GM12878 (cell line): ENCODE results near the gene SPTY2D1. TPM values are rescaled to one million over a fixed set of nuclear protein-coding genes. Genes with fewer than 3 reads are reported as not detected.

ENCODE experiments used
- ATAC-seq: fragments of 200-7000 bp; cut with Tn5 transposase; 3 replicates; pipeline ENCODE4 v1.9.1; 2020; ENCODE audit warnings: mild to moderate bottlenecking, moderate library complexity
- BruUV-seq: library from RNA; stranded (reverse); fragments of 400-500 nt; replicated peaks from 2 replicates; lab custom pipeline; 2021; lab: Mats Ljungman, UMichigan
- CTCF ChIA-PET: fragments of 300-600 bp; sonication (Branson Sonifier 250); formaldehyde crosslinking; extraction: SDS; loops from one replicate; lab custom pipeline; 2021; ENCODE audit warnings: inconsistent platforms; lab: Yijun Ruan, JAX
- POLR2A ChIA-PET: fragments of 350-600 bp; formaldehyde crosslinking; extraction: SDS; loops from one replicate; lab custom pipeline; 2021; ENCODE audit warnings: inconsistent platforms; lab: Charles Lee
- RAD21 ChIA-PET: fragments of 300-600 bp; sonication (Branson Sonifier 250); formaldehyde crosslinking; loops from one replicate; lab custom pipeline; 2023; ENCODE audit warnings: antibody characterized with exemption; ENCODE audit not compliant: unreplicated experiment; lab: Charles Lee
- SMC1A ChIA-PET: fragments of 300-600 bp; sonication (Branson Sonifier 250); formaldehyde crosslinking; loops from one replicate; lab custom pipeline; 2023; ENCODE audit not compliant: unreplicated experiment, uncharacterized antibody; lab: Charles Lee
- DNase-seq: peaks from one replicate; pipeline ENCODE4 v3.0.0-alpha.2; 2011; ENCODE audit warnings: low read depth, low spot score
- FAIRE-seq: peaks from 3 replicates; lab custom pipeline; 2011; peaks lifted over from hg19 to GRCh38; lab: Jason Lieb, UNC
- H2AFZ ChIP-seq: 2 replicates; pipeline ENCODE4 v1.6.0; 2011; ENCODE audit warnings: low read depth, low read length, control low read depth; ENCODE audit not compliant: control insufficient read depth
- H3K27ac ChIP-seq: 2 replicates; pipeline ENCODE4 v1.5.1; 2011; ENCODE audit warnings: control low read depth; ENCODE audit not compliant: control insufficient read depth, insufficient read depth
- H3K27me3 ChIP-seq, 2 experiments: replicated peaks in 1 of 2; 2 replicates each; pipeline versions ENCODE4 v1.6.0 to v1.6.1; 2011; ENCODE audit warnings: low read length in 1 of 2; ENCODE audit not compliant: control insufficient read depth in 2 of 2, insufficient read depth in 2 of 2
- H3K36me3 ChIP-seq, 2 experiments: 2 replicates each; pipeline ENCODE4 v1.5.1; 2011; ENCODE audit warnings: low read length in 1 of 2; ENCODE audit not compliant: control insufficient read depth in 2 of 2, insufficient read depth in 2 of 2
- H3K4me1 ChIP-seq: 2 replicates; pipeline ENCODE4 v1.6.1; 2011; ENCODE audit warnings: mild to moderate bottlenecking, low read length, moderate library complexity, mixed read lengths; ENCODE audit not compliant: control insufficient read depth, insufficient read depth
- H3K4me2 ChIP-seq: 2 replicates; pipeline ENCODE4 v1.6.0; 2011; ENCODE audit warnings: control low read depth; ENCODE audit not compliant: control insufficient read depth, insufficient read depth
- H3K4me3 ChIP-seq: fragments of 200-600 bp; sonication (generic); 2 replicates; pipeline ENCODE4 v1.5.1; 2016
- H3K79me2 ChIP-seq: 2 replicates; pipeline ENCODE4 v1.6.0; 2011; ENCODE audit warnings: low read length; ENCODE audit not compliant: control insufficient read depth, insufficient read depth
- H3K9ac ChIP-seq: 2 replicates; pipeline ENCODE4 v1.8.0; 2011; ENCODE audit warnings: low read length, control low read depth, mixed read lengths; ENCODE audit not compliant: control insufficient read depth, insufficient read depth
- H3K9me3 ChIP-seq: replicated peaks from 3 replicates; pipeline ENCODE4 v1.5.1; 2011; ENCODE audit warnings: mild to moderate bottlenecking, low read length; ENCODE audit not compliant: control insufficient read depth, insufficient read depth
- H4K20me1 ChIP-seq: 2 replicates; pipeline ENCODE4 v1.6.0; 2011; ENCODE audit not compliant: control insufficient read depth, insufficient read depth
- CHD1 ChIP-seq: IDR thresholded peaks from 2 replicates; pipeline ENCODE4 v1.6.1; 2012; ENCODE audit warnings: low read depth, low read length, improper control_type of control experiment
- EGR1 ChIP-seq, 2 experiments: IDR thresholded peaks; 1 replicate in 1 of 2; 2 replicates in 1 of 2; pipeline ENCODE4 v1.6.1; 2011 to 2012; ENCODE audit warnings: low read depth in 2 of 2, low read length in 2 of 2, borderline replicate concordance in 1 of 2, mild to moderate bottlenecking in 1 of 2, moderate library complexity in 1 of 2
- FOXM1 ChIP-seq: IDR thresholded peaks from 2 replicates; pipeline ENCODE4 v1.6.1; 2012; ENCODE audit warnings: low read depth, mild to moderate bottlenecking, inconsistent platforms, low read length, moderate library complexity
- HDAC2 ChIP-seq: fragments of 200-600 bp; sonication (generic); IDR thresholded peaks from 2 replicates; pipeline ENCODE4 v1.6.1; 2017
- IKZF1 ChIP-seq: fragments of 450-650 bp; conservative IDR thresholded peaks from 2 replicates; pipeline ENCODE4 v1.6.1; 2017; ENCODE audit warnings: antibody characterized with exemption, mild to moderate bottlenecking
- NR2F1 ChIP-seq: fragments of 450-650 bp; conservative IDR thresholded peaks from 2 replicates; pipeline ENCODE4 v1.6.1; 2017; ENCODE audit warnings: mild to moderate bottlenecking
- PAX5 ChIP-seq: IDR thresholded peaks from 2 replicates; pipeline ENCODE4 v1.6.1; 2011; ENCODE audit warnings: low read depth, low read length, borderline replicate concordance
- RUNX3 ChIP-seq: IDR thresholded peaks from 2 replicates; pipeline ENCODE4 v1.6.1; 2012; ENCODE audit warnings: low read length, inconsistent platforms
- TCF3 ChIP-seq: IDR thresholded peaks from 2 replicates; pipeline ENCODE4 v1.6.1; 2012; ENCODE audit warnings: low read depth, mild to moderate bottlenecking, low read length, borderline replicate concordance; ENCODE audit not compliant: insufficient read depth
- YY1 ChIP-seq: IDR thresholded peaks from 2 replicates; pipeline ENCODE4 v1.6.1; 2011; ENCODE audit warnings: low read depth, mild to moderate bottlenecking, low read length
- WGBS: methylation state at CpG from one replicate; pipeline ENCODE4 v1.1.6; 2016; ENCODE audit warnings: low lambda C conversion rate; ENCODE audit not compliant: insufficient replicate concordance, insufficient coverage; ENCODE audit errors: missing lambda C conversion rate; 5-methylcytosine and 5-hydroxymethylcytosine counted together
- in situ Hi-C: fragments of 300-500 bp; cut with MboI; formaldehyde crosslinking; loops from 9 replicates; pipeline ENCODE4 v1.14.3; 2018; ENCODE audit warnings: mixed read lengths
- intact Hi-C: fragments of 100-400 bp; cut with micrococcal nuclease; formaldehyde crosslinking; loops from one replicate; pipeline ENCODE4 v1.14.2; 2022; ENCODE audit not compliant: unreplicated experiment
- polyA plus RNA-seq, 11 experiments: library from polyadenylated mRNA; depleted of rRNA in 4 of 11; unstranded in 6 of 11; stranded (reverse) in 5 of 11; fragments of >200 nt; fragmentation: Nextera tagmentation in 4 of 11; fragmentation: Illumina TruSeq in 1 of 11; extraction: Ambion mirVana in 4 of 11; extraction: Trizol in 1 of 11; gene quantifications; 1 replicate in 1 of 11; 2 replicates in 10 of 11; pipeline versions ENCODE4 v1.2.1 to v1.2.3, GENCODE V29; 2011 to 2016; ENCODE audit warnings: inconsistent platforms in 2 of 11, missing spikeins in 2 of 11, low read depth in 1 of 11
- total RNA-seq, 4 experiments: library from RNA; depleted of rRNA in 3 of 4; stranded (reverse); fragments of >200 nt in 3 of 4; fragmentation: Illumina TruSeq in 1 of 4; extraction: Trizol in 1 of 4; gene quantifications; 2 replicates each; pipeline versions ENCODE4 v1.2.1 to v1.2.3, GENCODE V29; 2013 to 2021
- TF ChIP-seq, protein P1 (sequence below): IDR thresholded peaks from 2 replicates; pipeline ENCODE4 v1.6.1; 2011; ENCODE audit warnings: low read depth, mild to moderate bottlenecking, low read length, moderate library complexity, borderline replicate concordance; ENCODE audit errors: extremely low read depth

The SPTY2D1 gene
- total and polyA plus RNA-seq, 10 of the 15 experiments (the other 5 are each of a cell fraction or from before 2014, with no cell fraction given) = 4.6 to 31.1 (median 15.5) TPM

DNA sequence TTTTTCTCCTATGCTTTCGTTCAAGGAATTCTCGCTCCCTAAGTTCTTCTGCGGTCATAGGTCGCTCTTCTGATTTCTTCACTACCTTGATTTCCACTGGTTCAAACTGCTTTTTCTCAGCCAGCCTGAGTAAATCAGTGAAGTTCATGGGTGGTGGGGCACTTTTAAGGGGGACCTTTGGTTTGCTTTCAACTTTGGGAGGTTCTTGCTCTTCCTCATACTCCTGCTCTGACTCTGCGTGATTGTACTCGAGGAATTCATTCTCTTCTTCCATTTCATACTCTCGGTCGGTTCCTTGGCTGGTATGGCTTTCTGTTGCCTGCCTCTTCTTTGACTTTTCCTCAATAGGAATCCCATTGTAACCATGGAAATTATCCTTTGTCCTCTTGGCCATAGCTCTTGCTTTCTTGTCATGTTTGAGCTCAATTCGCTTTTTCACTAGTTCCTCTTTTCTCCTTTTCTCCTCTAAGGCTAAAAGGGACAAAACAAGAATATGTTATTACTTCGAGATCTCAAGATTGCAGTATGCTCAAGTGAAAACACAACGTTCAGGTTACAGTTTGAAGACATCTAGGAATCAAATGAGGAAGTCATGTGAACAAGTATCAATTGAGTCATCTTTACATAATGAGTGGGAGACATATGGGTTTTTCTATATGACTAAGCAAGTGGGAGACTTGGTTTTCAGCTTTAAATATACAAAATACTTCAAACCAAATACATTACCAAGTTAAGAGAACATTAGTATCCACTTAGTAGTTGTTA, 18.3 kb downstream of the SPTY2D1 start (continued):
- TF ChIP-seq CHD1 (no peak), PAX5 (0 out of 2 replicates have a peak, but pooled peaks have one; percentile 12), IKZF1 (peak; percentile 50)
- TF ChIP-seq, protein P1, sequence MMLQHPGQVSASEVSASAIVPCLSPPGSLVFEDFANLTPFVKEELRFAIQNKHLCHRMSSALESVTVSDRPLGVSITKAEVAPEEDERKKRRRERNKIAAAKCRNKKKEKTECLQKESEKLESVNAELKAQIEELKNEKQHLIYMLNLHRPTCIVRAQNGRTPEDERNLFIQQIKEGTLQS = no peak

DNA sequence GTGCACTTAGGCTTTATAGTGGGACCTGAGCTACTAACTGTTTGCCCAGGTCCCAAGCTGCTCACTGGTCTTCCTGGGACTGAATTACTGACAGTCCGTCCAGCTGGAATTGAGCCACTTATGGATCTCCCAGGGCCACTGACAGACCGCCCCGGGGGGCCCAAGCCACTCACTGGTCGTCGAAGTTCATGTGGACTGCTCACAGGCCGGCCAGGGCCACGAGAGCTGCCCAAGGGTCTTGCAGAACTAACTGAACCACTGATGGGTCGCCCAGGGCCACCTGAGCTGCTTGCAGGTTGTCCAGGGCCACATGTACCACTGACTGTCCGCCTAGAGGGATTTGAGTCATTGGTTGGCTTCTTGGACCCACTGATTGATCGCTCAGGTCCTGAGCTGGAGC, 19.5 kb downstream of the SPTY2D1 start:
- 0 out of 2 replicates have a peak, but pooled peaks cover 2% of the 10 kb centered on the region for H4K20me1 ChIP-seq
- H3K36me3 ChIP-seq = peaks cover 15 to 24% of the 10 kb centered on the region in 2 experiments
- CTCF ChIA-PET = no interaction called here
- intact Hi-C loops = no loop called here
- H3K9ac ChIP-seq = no peak overlapping the region
- FAIRE-seq = no peak
- SMC1A ChIA-PET = interaction anchor here (1.1 to 13.9 kb wide), 3 partner anchors 18 to 74 kb away, joined by 3 to 188 read pairs (median 19); partner anchors contain the start of genes SPTY2D1 and UEVLD
- no peaks in the 10 kb centered on the region for H3K9me3 ChIP-seq
- no peak for TF ChIP-seq RUNX3
- no peak for TF ChIP-seq HDAC2
- no peak for TF ChIP-seq NR2F1
- no peak for TF ChIP-seq FOXM1
- TF ChIP-seq EGR1 (IDR thresholded peaks at IDR 0.05; ENCODE audit: borderline replicate concordance in 1 of 2, low read depth in 2 of 2, low read length in 2 of 2) = no peak
- no peak for TF ChIP-seq YY1
- no peak for TF ChIP-seq TCF3
- TF ChIP-seq, all 136 proteins: peak for 0
- Histone ChIP-seq H3K4me2 (no peak overlapping the region), H3K27ac (no peak overlapping the region), H2AFZ (no peak overlapping the region), H3K27me3 (no peaks in the 10 kb centered on the region), H3K4me3 (no peak overlapping the region), H3K79me2 (peaks cover 22% of the 10 kb centered on the region), H3K4me1 (peaks cover 33% of the 10 kb centered on the region)
- ChIA-PET RAD21 (interaction anchor here (6.7 kb wide), 1 partner anchor 18 kb away, joined by 77 read pairs; the partner anchor contains the start of gene SPTY2D1), POLR2A (interaction anchor here (0.5 to 2.4 kb wide), 3 partner anchors 12 to 65 kb away, joined by 4 to 28 read pairs (median 7); partner anchors contain the start of gene SPTY2D1)
- in situ Hi-C loops = no loop called here
- ATAC-seq (no peak), DNase-seq (no peak)
- BruUV-seq = no TSS peak
- WGBS = 100% methylated on average over 10 of the region's 10 CpGs
